ENCODE data around the gene TNFAIP2. TPM values are rescaled to one million over a fixed set of nuclear protein-coding genes. Genes with fewer than 3 reads are reported as not detected.

The TNFAIP2 gene
- total RNA-seq, 1 donor, result 240 TPM

GRCh38 chr14:103095210-103095778 lies 28.0 kb upstream of the TNFAIP2 start:
- no peak for TF ChIP-seq CTCF (IDR thresholded peaks at IDR 0.05; ENCODE audit: insufficient read depth, low read depth, low read length)
- no peak for DNase-seq (ENCODE audit: low read depth)
- peak overlapping the region; percentile 49 for H3K4me3 ChIP-seq (ENCODE audit: low read depth, low read length)

GRCh38 chr14:103096387-103096786 lies 26.9 kb upstream of the TNFAIP2 start:
- TF ChIP-seq CTCF (IDR thresholded peaks at IDR 0.05; ENCODE audit: insufficient read depth, low read depth, low read length), result no peak
- H3K4me3 ChIP-seq (ENCODE audit: low read depth, low read length), result no peak overlapping the region
- DNase-seq (ENCODE audit: low read depth), result no peak

- TF ChIP-seq CTCF (IDR thresholded peaks at IDR 0.05; ENCODE audit: insufficient read depth, low read depth, low read length), result no peak
- no peak for DNase-seq (ENCODE audit: low read depth)
- no peak overlapping the region for H3K4me3 ChIP-seq (ENCODE audit: low read depth, low read length)
These were observed 25.8 kb upstream of the TNFAIP2 start for GRCh38 chr14:103097244-103097993.

DNA sequence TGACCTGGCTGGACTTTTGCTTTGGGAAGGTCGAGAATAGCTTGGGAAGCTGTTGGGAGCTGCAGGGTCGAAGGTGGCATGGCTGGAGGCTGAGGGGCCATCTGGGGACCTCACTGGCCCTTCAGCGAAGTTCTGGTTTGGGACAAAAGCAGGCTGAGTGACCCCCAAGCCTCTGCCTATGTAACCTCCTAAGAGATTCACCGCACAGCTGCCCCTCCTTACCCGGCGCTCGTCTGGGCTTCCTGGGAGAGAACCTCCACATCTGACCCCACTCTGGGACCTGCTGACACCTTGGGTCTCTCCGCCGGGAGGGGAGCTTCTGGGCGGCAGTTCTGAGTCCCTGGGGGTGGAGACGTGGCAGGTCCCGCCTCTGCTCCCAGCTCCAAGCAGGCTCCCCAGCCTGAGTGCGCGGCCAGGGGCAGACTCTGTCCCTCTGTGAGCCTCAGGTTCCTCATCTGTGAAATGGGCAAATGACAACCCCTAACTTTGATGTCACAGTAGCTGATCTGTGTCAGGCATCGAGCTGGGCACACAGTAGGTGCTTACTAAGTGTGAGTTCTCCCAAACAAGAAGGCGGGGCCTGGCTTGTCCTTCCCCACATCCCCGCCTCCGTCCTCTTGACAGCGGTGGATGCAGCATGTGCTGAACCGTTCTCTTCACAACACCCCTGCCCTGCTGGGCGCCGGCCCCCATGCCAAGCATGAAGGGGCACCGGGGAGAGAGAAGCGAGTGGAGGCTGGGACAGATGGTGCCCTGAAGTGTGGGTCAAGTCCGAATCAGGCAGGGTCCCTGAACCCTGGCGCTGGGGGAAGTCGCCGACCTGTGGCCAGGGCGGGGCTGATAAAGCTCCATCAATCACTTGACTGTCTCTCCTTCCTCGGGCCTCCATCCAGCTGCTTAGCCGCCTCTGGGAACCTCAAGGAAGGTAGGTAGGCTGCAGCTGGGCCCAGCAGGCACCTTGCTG lies 25.0 kb upstream of the TNFAIP2 start:
- TF ChIP-seq CTCF (IDR thresholded peaks at IDR 0.05; ENCODE audit: insufficient read depth, low read depth, low read length), result no peak
- DNase-seq (ENCODE audit: low read depth), result no peak
- H3K4me3 ChIP-seq (ENCODE audit: low read depth, low read length), result no peak overlapping the region

GRCh38 chr14:103099081-103099732 lies 24.1 kb upstream of the TNFAIP2 start:
- peak; percentile 55 for DNase-seq (ENCODE audit: low read depth)
- no peak overlapping the region for H3K4me3 ChIP-seq (ENCODE audit: low read depth, low read length)
- no peak for TF ChIP-seq CTCF (IDR thresholded peaks at IDR 0.05; ENCODE audit: insufficient read depth, low read depth, low read length)

- no peak for TF ChIP-seq CTCF (IDR thresholded peaks at IDR 0.05; ENCODE audit: insufficient read depth, low read depth, low read length)
- H3K4me3 ChIP-seq (ENCODE audit: low read depth, low read length), result no peak overlapping the region
- DNase-seq (ENCODE audit: low read depth), result no peak
These were observed 23.5 kb upstream of the TNFAIP2 start for GRCh38 chr14:103099733-103100280.

All from fibroblast of villous mesenchyme (primary cell).